Stimulated activated CD4-positive, alpha-beta T cell treated with anti-CD3 and anti-CD28 coated beads, Interleukin-12 subunit alpha, Interleukin-12 subunit beta, amount 100 ng/mL, for 48 hours (primary cell): Measurements from ENCODE around the gene ATG7.

ENCODE experiments used
- DNase-seq, 3 donors: peaks; one replicate each; pipeline ENCODE4 v3.0.0-alpha.2; 2020; ENCODE audit warnings: low read depth in 2 of 3, low spot score in 1 of 3

ATG7 gene

DNA sequence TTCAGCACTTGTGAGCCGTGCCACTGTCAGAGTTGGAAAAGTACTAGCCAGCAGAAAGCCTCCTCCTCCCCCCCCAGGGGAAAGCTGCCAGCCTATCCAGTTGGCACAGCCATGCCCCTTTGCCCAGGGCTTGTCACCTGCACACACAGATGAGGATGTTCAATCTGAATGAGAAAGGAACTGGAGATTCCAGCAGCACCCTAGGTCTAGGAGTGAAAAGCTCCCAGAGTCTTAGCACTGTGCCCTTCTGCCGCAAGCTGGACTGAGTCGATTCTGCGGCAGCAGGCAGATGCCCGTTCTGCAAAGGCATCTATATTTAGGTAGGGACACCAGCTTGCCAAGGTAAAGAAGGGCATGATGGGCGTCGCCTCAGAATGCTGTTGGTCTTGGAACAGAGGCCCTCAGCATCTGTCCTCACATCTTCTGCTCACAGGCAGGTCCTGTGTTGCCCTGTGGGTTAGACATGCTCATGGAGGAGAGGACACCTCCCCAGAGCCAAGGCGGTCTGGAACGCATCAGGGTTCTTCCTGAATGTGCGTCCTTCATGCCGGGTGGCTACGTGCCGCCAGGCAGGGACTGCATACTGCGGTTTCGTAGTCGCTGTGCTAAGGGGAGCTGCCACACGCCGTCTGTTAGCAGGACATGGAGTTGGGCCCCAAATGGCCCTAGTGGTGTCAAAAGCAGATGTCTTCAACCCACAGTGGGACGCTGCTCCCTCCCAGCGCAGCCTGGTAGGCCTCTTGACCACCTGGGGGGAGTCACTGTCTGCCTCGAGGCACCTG is 262.0 kb downstream of the ATG7 start:
- DNase-seq: no peak

DNA sequence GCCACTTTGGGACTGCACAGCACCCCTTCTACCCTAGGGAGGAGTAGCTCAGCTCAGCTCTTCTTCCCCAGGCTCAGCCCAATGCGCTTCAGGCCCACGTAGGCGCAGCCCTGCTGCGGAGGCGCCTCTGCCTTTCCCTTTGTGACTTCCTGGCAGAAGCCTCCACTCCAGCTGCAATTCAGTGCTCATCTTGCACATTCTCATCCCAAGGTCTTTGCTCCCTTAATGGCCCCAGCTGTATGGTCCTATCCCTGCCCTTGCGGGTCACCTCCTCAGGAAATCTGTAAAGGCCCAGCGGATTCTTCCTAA is 262.6 kb downstream of the ATG7 start:
- DNase-seq: no peak

DNA sequence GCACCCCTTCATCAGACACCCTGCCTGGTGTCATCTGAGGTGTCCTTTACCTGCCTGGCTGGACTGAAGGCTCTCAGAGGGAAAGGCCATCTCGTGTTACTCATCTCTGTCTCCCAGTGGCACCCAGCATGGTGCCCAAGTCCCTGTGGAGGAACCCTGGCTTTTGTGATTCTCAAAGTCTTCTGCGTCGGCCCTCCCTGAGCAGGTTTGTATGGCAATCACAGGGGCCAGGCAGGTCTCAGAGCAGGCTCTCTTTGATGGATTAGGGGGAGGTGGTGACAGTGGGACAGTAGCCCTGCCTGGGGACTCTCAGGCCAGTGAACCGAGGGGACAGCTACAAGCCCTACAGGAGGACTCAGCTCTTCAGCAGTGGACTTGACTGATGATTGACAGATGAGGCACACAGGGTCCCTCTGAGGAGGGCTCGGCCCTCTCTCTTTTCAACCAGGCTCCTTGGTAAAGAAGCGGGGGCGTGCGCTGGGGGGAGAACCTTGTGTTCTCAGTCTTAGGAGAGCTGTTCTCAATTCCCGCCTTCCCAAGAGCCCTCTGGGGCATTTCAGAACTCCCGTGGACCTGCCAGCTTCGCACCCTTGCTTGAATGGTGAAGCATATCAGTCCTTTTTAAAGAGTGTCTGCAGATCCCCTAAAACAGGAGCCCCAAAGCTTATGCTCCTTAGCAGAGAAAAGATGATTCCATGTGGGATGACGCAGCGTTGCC is 263.2 kb downstream of the ATG7 start:
- DNase-seq: no peak

DNA sequence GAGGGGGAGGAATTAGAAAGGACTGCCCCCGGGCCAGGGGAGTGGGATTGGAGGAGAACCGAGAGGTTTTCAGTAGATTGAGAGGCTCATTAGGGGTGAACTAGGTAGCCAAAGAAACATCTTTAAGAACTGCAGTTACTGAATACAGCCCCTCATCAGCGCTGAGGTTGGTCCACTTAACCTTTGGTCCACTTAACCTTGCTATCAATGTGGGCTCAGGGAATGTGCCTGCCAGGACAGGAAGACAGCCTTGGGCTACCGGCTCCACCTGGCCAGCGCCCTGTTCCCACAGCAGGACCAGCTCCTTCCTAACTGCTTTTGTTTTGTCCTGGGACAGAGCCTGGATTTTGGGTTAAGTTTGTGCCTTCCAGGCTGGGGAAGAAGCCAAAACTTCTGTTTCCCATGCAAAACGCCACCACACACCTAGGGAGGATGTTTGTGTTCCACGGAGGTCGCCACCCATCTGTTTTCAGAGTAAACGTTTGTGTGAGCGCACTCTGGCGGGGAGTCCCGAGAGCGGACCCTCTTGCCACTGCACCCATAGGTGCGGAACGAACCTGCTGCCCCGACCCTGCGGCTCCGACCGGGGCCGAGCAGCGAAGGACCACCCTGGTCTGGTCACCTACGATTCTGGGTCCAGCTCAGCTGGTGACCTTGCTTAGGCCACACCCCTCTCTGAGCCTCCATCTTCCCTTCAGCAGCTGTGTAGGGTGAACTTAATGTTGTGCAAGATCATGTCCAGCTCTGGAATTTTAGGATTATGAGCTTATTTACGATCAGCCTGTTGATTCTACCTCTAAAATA is 264.1 kb downstream of the ATG7 start:
- DNase-seq: no peak

DNA sequence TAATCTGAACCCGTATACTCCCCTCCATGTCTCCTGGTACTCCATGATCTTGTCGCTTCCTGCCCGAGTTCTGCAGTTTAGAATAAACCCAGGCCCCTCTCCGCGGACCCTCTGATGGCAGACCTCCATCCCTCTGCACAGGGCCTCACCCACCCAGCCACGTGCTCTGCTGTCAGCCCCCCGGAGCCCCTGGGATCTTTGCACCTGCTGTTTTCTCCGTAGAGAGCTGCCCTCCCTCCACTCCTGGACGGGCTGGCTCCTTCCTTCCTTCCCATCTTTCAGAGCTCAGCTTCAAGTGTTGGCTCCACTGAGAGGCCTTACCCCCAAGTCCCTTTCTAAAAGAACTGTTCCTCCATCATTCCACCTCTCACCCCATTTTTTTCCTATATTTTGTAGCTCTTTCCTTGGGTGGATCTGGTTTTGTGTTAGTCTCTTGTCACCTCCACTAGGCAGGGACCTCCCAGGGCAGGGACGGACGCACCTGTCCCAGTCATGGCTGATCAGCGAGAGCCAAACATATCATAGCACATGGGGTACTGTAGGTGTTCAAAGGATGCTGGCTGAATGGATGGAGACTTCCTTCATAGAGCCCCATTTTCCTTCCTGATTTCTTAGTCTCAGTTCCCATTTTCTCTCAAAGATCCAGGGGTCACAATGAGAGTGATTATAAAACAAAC is 264.9 kb downstream of the ATG7 start:
- DNase-seq: no peak

DNA sequence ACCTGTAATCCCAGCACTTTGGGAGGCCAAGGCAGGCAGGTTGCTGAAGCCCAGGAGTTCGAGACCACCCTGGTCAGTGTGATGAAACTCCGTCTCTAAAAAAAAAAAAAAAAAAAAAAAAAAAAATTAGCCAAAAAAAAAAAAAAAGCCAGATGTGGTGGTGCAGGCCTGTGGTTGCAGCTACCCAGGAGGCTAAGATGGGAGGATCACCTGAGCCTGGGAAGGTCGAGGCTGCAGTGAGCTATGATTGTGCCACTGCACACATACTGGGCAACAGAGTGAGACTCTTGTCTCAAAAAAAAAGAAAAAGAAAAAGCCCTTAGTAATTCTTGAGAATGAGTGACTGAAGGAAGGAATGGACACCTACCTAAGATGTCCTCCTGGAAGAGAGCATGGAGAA is 266.4 kb downstream of the ATG7 start:
- no peak for DNase-seq

DNA sequence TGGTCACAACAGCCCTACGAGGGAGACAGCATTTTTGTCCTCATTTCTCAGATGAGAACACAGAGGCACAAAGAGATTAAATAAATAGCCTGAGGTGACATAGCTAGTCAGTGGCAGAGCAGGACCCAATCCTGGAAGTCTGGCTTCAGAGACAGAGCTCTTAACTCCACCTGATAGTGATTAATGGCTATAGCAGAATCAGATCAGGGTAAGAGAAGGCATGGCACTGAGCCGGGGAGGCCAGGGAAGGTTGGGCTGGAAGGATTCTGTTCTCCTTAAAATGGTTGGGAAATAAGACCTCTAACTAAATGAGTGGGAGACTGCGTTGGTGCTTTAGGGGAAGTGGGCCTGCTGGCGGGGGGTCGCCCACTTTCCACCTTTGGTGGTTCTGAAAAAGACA is 267.0 kb downstream of the ATG7 start:
- DNase-seq: no peak

DNA sequence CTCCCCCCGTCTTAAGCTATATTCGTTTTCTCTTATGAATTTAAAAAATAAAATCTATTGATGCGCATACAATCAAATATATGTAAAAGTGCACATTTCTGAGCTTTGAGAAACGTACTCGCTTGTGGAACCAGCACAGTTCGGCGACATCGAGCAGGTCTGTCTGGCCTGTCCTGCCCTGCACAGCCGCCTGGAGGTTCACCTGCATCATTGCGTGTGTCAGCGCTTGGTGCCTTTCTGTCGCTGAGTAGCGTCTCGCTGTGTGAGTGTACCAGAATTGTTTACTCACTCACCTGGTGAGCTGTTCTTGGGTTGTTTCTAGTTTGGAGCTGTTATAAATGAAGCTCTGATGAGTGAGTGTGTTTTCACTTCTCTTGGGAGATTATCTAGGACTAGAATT is 267.5 kb downstream of the ATG7 start:
- no peak for DNase-seq

DNA sequence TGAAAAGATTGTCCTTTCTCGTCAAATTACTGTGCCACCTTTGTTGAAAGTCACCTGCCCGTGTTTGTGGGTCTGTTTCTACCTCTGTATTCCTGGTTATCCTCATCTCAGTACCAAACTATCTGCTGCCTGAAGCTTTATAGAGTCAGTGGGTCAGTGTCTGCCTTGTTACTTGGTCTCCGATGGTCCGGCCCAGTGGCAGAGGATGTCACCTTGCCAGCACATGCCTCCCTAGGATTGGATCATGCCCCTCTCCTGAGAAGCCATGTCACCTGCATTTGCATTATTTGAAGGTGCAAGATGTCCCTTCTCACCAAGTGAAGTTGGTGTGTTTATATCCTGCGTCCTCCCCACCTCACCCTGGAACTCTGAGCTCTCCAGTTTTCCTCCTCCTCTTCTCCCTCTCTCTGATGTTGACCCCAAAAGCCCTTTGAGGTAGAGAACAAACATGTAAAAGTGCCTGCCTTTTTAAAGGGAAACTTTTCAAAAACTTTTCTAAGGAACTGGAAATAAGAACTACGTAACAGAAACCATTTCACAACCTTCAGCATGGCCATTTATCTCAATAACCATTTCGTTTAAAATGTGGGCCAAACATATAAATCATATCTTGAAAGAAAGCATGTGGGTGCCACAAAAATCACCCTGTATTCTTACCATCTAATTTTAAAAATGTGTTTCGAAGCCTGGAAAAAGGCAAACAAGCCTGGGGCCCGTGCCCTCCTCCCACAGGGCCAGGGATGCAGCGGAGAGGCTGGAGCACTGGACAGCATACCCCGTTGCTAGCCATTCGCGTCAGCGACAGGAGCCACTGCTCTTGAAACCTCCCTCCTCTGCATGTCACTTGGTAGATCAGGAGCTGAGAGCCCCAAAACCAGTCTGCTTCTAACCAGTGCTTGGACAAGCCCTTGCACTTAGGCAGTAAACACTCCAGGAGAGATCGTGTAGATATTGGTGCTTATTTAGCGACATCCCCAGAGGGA is 269.4 kb downstream of the ATG7 start:
- DNase-seq: no peak

DNA sequence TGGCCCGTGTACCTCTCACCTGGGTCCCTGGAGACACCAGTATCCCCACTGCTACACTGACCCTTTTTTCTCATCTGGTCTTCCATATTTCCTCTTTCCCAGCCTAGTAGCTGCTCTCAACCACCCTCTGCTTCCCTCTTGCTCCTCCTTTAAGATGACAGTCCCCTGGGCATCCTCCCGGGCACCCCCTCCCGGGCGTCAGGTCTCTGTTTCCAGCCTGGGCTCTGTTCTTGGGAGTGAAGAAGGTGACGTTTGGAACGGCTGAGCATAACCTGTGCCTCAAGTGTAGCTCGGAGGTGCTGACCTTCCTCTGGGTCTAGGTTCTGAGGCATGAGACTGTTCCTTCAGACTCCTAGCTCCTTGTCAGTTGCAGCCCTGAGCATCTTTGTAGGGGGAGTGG is 270.4 kb downstream of the ATG7 start:
- DNase-seq: no peak

DNA sequence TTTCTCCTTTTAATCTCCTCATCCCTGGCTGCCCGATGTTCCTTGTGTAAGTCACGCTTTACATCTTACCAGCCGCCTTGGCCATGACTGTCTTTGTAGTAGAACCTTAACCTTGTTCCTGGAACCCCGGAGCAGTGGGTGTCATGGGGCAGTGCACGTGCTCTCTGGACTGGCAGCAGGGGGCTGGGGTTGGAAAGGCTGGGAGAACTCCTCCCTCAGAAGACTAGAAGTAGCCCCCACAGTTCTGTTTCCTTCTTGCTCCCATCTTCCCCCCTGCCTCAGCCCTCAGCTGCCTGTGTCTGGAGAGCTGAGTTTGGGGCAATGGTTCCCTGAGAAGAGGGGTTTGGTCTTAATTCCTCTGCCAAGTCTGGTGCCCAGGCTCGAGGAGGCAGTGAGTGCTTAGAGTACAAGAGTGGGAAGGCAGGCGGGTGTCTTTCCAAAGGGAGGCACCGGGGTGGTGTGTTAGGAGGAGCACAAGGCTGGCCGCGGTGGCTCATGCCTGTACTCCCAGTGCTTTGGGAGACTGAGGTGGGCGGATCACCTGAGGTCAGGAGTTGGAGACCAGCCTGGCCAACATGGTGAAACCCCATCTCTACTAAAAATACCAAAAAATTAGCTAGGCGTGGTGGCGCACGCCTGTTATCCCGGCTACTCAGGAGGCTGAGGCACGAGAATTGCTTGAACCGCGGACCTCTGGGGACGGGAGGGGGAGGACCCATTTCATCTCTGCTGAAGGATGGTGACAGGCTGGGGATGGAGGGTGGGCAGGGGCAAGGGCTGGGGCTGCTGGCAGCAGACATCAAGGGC is 271.1 kb downstream of the ATG7 start:
- DNase-seq: no peak

DNA sequence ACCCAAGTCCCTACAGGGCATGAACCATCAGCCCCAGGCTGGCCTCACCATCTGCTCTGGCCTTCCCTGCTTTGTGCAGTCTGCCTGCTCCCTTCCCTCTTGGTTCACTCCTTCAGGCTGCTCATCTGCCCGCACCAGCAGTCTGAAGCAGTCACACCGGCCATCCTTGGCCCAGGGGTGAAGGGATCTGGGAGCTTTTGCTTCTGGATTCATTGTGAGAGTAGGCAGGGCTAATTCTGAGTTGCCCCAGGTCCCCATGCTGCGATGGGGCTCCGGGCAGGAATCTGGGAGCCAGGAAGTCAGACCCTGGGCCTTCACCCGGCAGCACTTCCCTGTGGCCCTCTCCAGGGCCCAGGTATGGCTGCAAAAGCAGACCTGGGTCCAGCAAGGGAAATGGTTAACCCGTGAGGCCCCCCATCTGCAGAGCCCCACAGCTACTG is 271.8 kb downstream of the ATG7 start:
- DNase-seq: no peak

DNA sequence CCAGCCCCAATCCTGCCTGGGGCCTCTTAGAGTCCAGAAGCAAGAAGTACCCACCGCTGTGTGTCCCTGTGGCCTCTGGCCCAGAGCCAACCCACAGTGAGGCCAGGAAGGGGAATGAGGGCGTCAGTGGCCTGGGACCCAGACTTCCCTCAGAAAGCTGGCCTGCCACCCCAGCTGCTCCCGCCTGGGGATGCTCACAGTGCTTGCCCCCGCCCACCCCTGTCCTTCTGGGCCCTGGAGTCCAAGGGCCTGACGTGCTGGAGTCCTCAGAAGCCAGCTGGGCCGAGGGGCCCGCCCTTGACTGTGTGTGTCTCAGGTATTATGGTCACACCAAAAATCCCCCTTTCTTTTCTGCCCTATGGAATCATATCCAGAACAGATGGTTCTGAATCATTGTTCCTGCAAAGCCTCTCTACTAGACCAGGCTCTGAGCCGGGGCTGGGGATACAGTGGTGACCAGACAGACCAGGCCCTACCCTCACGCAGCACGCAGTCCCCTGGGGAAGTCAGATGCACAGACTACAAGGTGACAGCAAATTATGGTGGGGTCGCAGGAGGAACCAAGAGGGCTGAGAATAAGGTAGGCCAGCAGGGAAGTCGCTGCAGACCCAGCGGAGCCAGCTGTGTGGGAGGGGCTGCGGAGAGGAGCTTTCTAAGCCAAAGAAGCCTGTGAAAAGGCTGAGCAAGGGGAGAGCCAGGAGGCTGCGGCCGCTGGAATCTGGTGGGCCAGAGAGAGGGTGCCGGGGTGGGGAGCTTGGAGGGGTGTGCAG is 272.4 kb downstream of the ATG7 start:
- DNase-seq: no peak

DNA sequence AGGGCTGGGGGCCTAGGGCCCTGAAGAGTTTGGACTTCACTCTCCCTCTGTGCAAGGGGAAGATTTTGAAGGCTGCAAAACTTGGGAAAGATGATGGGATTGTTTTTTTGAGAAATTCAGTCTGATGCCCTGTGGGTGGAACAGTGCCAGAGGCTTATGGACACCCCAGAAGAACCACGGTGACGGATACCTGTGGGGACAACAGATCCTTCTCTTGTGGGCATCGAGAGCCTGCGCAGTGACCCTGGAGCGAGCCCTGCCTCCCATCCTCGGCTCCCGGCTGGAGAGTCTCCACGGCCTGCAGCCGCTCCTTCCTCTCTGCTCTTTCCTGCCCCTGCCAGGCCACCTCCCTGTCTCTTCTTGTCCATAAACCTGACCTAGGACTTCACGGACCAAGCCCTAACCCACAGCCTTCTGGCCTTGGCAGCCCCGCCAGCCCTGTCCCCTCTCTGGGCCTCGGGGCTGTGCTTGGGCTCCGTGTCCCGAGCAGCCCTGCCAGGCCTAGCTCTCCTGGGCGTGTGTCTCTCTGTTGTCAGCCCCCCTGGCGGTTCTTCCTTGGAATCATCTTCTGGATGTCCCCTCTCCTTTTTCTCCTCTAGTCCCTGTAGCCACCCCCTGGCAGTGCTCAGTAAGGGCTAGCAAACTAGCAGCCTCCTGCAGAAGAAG is 273.1 kb downstream of the ATG7 start:
- DNase-seq: no peak

DNA sequence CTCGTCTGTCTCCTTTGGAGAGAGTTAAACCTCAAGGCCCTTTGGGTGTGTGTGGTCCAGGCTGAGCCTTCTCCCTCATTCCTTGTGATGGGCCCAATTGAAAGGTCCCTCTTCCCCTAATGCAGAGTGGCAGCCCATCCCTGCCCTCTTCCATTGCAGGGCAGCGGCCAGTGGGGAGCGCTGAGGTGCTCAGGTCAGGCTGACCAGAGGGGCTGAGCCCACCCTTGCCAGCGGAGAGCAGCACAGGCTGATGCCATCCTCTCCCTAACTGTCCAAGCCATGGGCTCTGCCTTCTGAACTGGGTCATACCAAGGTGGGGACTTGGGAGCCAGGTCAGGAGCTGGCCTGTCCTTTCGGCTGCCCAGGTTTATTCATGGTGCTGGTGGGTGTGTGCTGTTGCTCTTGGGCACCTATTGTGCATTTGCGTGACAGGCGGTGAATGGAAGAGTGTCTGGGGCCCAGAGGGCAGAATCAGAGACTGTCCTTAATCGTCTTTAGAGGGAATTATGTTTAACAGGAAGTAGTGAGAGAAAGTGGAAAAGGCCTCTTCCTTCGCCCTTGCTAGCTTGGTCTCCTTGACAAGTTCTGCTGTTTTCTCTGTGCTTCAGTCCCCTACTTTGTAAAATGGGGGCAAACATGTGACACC is 274.6 kb downstream of the ATG7 start:
- no peak for DNase-seq

DNA sequence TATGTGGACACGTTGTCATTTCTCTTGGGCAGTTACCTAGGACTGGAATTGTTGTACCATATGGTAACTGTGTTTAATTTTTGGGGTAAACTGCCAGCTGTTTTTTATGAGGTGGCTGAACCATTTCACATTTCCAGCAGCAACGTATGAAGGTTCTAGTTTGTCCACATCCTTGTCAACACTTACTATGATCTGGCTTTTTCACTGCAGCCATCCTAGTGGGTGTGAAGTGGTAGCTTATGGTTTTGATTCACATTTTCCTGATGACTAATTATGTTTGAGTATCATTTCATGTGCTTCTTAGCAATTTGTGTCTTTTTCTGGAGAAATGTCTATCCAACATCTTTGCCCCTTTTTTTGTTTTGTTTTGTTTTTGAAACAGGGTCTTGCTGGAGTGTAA is 275.3 kb downstream of the ATG7 start:
- no peak for DNase-seq

DNA sequence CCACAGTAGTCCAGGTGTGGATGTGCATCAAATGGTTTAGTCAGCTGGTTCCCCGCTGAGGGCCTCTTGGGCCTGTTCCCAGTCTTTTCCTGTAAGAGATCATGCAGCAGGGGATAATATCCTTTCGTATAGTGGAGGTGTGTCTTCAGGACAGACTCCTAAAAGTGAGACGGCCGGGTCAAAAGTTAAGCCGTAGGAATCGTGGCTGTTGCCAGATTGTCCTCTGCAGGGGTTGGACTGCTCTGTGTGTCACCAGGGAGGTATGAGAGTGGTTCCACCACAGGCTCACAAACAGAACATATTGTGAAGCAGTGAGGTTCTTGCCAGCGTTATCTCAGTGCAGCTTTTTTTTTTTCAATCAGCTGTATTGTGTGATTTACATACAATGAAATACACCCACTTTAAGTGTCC is 276.5 kb downstream of the ATG7 start:
- DNase-seq: no peak
